Common myeloid progenitor, CD34-positive (primary cell): ENCODE results near the gene NEGR1.

Experiments used
- CTCF ChIA-PET: fragments of 350-600 bp; sonication (Branson Sonifier 250); formaldehyde crosslinking; loops from one replicate; lab custom pipeline; 2021; ENCODE audit warnings: antibody characterized with exemption; lab: Charles Lee
- POLR2A ChIA-PET: fragments of 350-600 bp; sonication (Branson Sonifier 250); formaldehyde crosslinking; loops from one replicate; lab custom pipeline; 2021; ENCODE audit warnings: antibody characterized with exemption; lab: Charles Lee
- DNase-seq, 3 donors: peaks; one replicate each; pipeline versions ENCODE4 v3.0.0 to v3.0.0-alpha.2; 2013
- H3K27ac ChIP-seq, 2 experiments: 1 replicate in 1 of 2; 2 replicates in 1 of 2; pipeline ENCODE4 v1.7.0; 2013; ENCODE audit warnings: inconsistent platforms in 2 of 2, low read length in 2 of 2, mild to moderate bottlenecking in 2 of 2, low read depth in 1 of 2, moderate library complexity in 1 of 2; ENCODE audit not compliant: severe bottlenecking in 2 of 2, insufficient read depth in 1 of 2, poor library complexity in 1 of 2
- H3K27me3 ChIP-seq, 5 experiments: replicated peaks in 2 of 5; 1 replicate in 3 of 5; 2 replicates in 2 of 5; pipeline versions ENCODE4 v1.6.1 to v1.7.0; 2013; ENCODE audit warnings: low read length in 4 of 5, mild to moderate bottlenecking in 2 of 5, moderate library complexity in 2 of 5, inconsistent platforms in 1 of 5; ENCODE audit not compliant: insufficient read depth in 5 of 5, control insufficient read depth in 4 of 5
- H3K36me3 ChIP-seq, 4 experiments: 1 replicate in 2 of 4; 2 replicates in 2 of 4; pipeline versions ENCODE4 v1.6.1 to v1.7.0; 2013; ENCODE audit warnings: low read length in 3 of 4, control low read depth in 1 of 4, mild to moderate bottlenecking in 1 of 4; ENCODE audit not compliant: control insufficient read depth in 4 of 4, insufficient read depth in 4 of 4
- H3K4me1 ChIP-seq, 4 experiments: 1 replicate in 3 of 4; 2 replicates in 1 of 4; pipeline versions ENCODE4 v1.6.1 to v1.7.1; 2013; ENCODE audit warnings: low read length in 3 of 4, mild to moderate bottlenecking in 3 of 4, control low read depth in 1 of 4, inconsistent platforms in 1 of 4, moderate library complexity in 1 of 4; ENCODE audit not compliant: control insufficient read depth in 4 of 4, insufficient read depth in 4 of 4; ENCODE audit errors: control extremely low read depth in 1 of 4
- H3K4me3 ChIP-seq, 7 experiments: 1 replicate in 4 of 7; 2 replicates in 3 of 7; pipeline versions ENCODE4 v1.5.1 to v1.7.0; 2013; ENCODE audit warnings: mild to moderate bottlenecking in 7 of 7, low read length in 6 of 7, moderate library complexity in 6 of 7, inconsistent platforms in 2 of 7, low read depth in 2 of 7, control low read depth in 1 of 7; ENCODE audit not compliant: insufficient read depth in 4 of 7, control insufficient read depth in 1 of 7; ENCODE audit errors: extremely low read depth in 1 of 7
- H3K9me3 ChIP-seq, 5 experiments: 1 replicate in 4 of 5; 2 replicates in 1 of 5; pipeline versions ENCODE4 v1.6.1 to v1.7.1; 2013; ENCODE audit warnings: low read length in 4 of 5, mild to moderate bottlenecking in 2 of 5, inconsistent platforms in 1 of 5, low read depth in 1 of 5, moderate library complexity in 1 of 5; ENCODE audit not compliant: control insufficient read depth in 4 of 5, insufficient read depth in 2 of 5; ENCODE audit errors: control extremely low read depth in 1 of 5
- WGBS: methylation state at CpG from one replicate; pipeline ENCODE4 v1.1.5; 2013; ENCODE audit not compliant: insufficient coverage; 5-methylcytosine and 5-hydroxymethylcytosine counted together

NEGR1 gene

DNA sequence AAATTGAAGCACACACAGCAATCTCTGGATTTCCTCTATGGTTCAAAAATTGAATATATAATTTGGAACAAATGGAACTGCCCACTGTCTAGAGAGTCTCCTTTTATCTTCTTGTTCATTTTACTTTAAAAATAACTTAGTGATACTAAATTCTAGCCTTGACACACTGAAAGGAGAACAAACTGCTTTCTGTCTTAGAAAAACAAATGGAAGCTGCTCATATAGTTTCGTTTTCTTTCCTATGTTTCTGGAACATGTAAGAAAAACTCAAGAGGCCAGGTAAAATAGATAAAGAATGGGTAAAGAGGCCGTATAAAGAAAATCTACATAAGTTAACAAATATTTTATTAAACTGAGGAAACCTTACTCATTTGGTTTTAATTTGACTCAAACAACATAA is 332.7 kb downstream of the NEGR1 start:
- CTCF ChIA-PET, result no interaction called here
- WGBS, result no CpG with 5 or more reads among the region's 2 CpGs
- Histone ChIP-seq H3K9me3 (peaks cover 0 to 8% (median 0%) of the 10 kb centered on the region in 5 experiments), H3K4me3 (peak overlapping the region in 3 of 7 experiments; percentile 21 to 58 (median 50)), H3K27me3 (no peaks in the 10 kb centered on the region), H3K4me1 (peaks cover 0 to 21% (median under 1%) of the 10 kb centered on the region in 4 experiments), H3K36me3 (peaks cover 0 to 2% (median 0%) of the 10 kb centered on the region in 4 experiments), H3K27ac (peak overlapping the region; percentile 47 to 71)
- DNase-seq, result peak in 2 of 3 donors; percentile 34 to 52
- POLR2A ChIA-PET, result interaction anchor here (0.6 kb wide), 1 partner anchor 62 kb away, joined by 3 read pairs; no protein-coding TSS in a partner anchor

GRCh38 chr1:71948561-71948960 is 333.8 kb downstream of the NEGR1 start:
- Histone ChIP-seq H3K4me1 (peaks cover 3 to 32% (median 7%) of the 10 kb centered on the region in 4 experiments), H3K9me3 (peaks cover 0 to 7% (median 0%) of the 10 kb centered on the region in 5 experiments), H3K36me3 (peaks cover 0 to 2% (median 0%) of the 10 kb centered on the region in 4 experiments), H3K27ac (no peak overlapping the region), H3K4me3 (no peak overlapping the region), H3K27me3 (no peaks in the 10 kb centered on the region)
- DNase-seq, result no peak
- ChIA-PET CTCF (no interaction called here), POLR2A (interaction anchor here (0.5 kb wide), 1 partner anchor 43 kb away, joined by 3 read pairs; no protein-coding TSS in a partner anchor)
- WGBS, result 100% methylated on average over 4 of the region's 5 CpGs

DNA sequence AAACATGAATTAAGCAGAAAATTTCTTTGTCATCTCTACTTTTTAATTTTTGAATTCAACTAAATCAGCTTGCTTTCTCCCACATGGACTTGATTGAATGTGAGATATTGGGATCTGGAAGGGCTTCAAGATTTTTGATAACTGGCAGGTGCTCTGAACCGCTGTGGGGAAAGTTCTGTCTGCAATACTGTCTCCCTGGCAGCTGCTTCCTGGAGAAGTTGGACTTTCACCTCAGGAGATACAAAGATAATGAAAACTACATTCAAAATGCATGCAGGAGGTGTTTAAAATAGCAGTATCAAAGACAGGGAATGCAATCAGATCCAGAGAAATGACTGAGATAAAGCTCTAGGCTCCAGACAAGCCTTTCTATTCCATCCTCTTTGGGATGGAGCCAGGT is 338.3 kb downstream of the NEGR1 start:
- POLR2A ChIA-PET, result no interaction called here
- H3K9me3 ChIP-seq, result no peaks in the 10 kb centered on the region
- H3K4me1 ChIP-seq, result peaks cover 3 to 16% (median 7%) of the 10 kb centered on the region in 4 experiments
- H3K27ac ChIP-seq, result no peak overlapping the region
- no peaks in the 10 kb centered on the region for H3K36me3 ChIP-seq
- no peaks in the 10 kb centered on the region for H3K27me3 ChIP-seq
- DNase-seq, result peak in 2 of 3 donors; percentile 53 to 78
- 0% methylated on average over 1 of the region's 1 CpG for WGBS
- CTCF ChIA-PET, result interaction anchor here (1.1 kb wide), 2 partner anchors 23 to 127 kb away, joined by 3 read pairs; no protein-coding TSS in a partner anchor
- H3K4me3 ChIP-seq, result peak overlapping the region in 1 of 7 experiments; percentile 21

- Histone ChIP-seq H3K27ac (no peak overlapping the region), H3K36me3 (no peaks in the 10 kb centered on the region), H3K27me3 (no peaks in the 10 kb centered on the region), H3K9me3 (no peaks in the 10 kb centered on the region), H3K4me3 (no peak overlapping the region), H3K4me1 (peaks cover 3 to 13% (median 6%) of the 10 kb centered on the region in 4 experiments)
- 100% methylated on average over 1 of the region's 2 CpGs for WGBS
- CTCF ChIA-PET, result no interaction called here
- POLR2A ChIA-PET, result no interaction called here
- DNase-seq, result no peak
Measured at GRCh38 chr1:71940261-71940660, 342.1 kb downstream of the NEGR1 start.

DNA sequence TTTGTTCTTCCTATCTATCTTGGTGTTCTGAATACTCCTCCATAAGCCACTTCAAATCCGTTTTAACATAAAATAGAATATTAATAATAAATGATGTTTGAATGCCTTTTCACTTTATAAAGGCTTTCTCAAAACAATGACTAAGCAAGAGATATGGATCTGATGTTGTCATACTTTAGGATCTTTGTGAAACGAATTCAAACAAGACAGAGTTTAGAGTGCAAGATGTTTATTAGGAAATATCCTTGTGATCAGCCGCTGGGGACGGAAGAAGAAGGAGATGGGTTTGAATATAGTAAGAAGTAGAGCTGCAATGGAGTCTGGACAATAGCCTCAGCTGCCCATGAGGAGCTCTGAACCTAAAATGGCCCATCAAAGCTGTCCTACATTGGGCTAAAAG is 351.8 kb downstream of the NEGR1 start:
- WGBS, result 35% methylated on average over 3 of the region's 4 CpGs
- Histone ChIP-seq H3K27me3 (no peaks in the 10 kb centered on the region), H3K9me3 (no peaks in the 10 kb centered on the region), H3K36me3 (peaks cover 0 to 2% (median 0%) of the 10 kb centered on the region in 4 experiments), H3K4me3 (no peak overlapping the region), H3K4me1 (peaks cover 0 to 4% (median 2%) of the 10 kb centered on the region in 4 experiments), H3K27ac (no peak overlapping the region)
- peak in 2 of 3 donors; percentile 24 to 46 for DNase-seq
- CTCF ChIA-PET, result no interaction called here
- POLR2A ChIA-PET, result no interaction called here

GRCh38 chr1:71921935-71922559 is 360.3 kb downstream of the NEGR1 start:
- ChIA-PET CTCF (no interaction called here), POLR2A (no interaction called here)
- H3K4me1 ChIP-seq, result no peaks in the 10 kb centered on the region
- no peaks in the 10 kb centered on the region for H3K36me3 ChIP-seq
- H3K27ac ChIP-seq, result no peak overlapping the region
- 96% methylated on average over 3 of the region's 5 CpGs for WGBS
- DNase-seq, result no peak
- H3K4me3 ChIP-seq, result no peak overlapping the region
- H3K9me3 ChIP-seq, result no peaks in the 10 kb centered on the region
- H3K27me3 ChIP-seq, result no peaks in the 10 kb centered on the region

DNA sequence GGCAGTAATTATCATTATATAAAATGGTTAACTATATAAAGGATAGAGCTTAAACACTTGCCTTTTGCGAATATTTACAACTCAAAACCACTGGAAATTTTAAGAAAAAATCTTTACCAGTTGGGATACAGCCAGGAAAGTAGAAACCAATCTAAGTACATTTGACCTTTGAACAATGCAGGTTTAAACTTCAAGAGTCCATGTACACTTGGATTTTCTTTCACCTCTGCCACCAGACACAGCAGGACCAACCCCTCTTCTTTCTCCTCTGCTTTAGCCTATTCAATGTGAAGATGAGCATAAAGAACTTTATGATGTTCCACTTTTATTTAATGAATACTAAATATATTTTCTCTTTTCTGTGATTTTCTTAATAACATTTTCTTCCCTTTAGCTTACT is 361.1 kb downstream of the NEGR1 start:
- H3K27me3 ChIP-seq, result no peaks in the 10 kb centered on the region
- no peaks in the 10 kb centered on the region for H3K36me3 ChIP-seq
- H3K27ac ChIP-seq, result no peak overlapping the region
- ChIA-PET CTCF (interaction anchor here (0.9 to 1.0 kb wide), 2 partner anchors 10 to 23 kb away, joined by 3 to 4 read pairs; no protein-coding TSS in a partner anchor), POLR2A (no interaction called here)
- no peaks in the 10 kb centered on the region for H3K9me3 ChIP-seq
- 80% methylated on average over 1 of the region's 1 CpG for WGBS
- H3K4me3 ChIP-seq, result no peak overlapping the region
- DNase-seq, result no peak
- H3K4me1 ChIP-seq, result no peaks in the 10 kb centered on the region
